ENCODE data around the gene GUCD1.

The GUCD1 gene

DNA sequence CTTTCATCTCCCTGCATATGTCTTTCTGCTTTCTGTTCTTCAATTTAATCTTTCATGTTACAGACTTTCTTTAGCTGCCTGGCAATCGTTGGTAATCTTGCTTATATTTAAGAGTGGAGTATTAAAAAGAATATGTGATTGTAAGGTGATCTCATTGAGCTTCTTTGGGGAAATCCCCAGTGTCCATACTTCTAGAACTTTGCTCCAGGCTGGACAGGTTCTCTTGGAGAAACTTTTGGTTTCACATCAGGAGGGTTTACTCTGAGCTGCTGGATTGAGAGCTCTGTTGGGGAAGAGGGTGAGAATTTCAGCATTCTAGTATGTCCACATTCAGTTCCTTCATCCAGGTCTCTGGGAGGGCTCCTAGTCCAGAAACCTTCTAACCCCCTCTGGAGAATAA, 21.8 kb upstream of the GUCD1 start:
- ChIA-PET POLR2A (no interaction called here), CTCF (interaction anchor here (1.1 kb wide), 1 partner anchor 11 kb away, joined by 3 read pairs; no protein-coding TSS in a partner anchor)
- TF ChIP-seq, protein P1, sequence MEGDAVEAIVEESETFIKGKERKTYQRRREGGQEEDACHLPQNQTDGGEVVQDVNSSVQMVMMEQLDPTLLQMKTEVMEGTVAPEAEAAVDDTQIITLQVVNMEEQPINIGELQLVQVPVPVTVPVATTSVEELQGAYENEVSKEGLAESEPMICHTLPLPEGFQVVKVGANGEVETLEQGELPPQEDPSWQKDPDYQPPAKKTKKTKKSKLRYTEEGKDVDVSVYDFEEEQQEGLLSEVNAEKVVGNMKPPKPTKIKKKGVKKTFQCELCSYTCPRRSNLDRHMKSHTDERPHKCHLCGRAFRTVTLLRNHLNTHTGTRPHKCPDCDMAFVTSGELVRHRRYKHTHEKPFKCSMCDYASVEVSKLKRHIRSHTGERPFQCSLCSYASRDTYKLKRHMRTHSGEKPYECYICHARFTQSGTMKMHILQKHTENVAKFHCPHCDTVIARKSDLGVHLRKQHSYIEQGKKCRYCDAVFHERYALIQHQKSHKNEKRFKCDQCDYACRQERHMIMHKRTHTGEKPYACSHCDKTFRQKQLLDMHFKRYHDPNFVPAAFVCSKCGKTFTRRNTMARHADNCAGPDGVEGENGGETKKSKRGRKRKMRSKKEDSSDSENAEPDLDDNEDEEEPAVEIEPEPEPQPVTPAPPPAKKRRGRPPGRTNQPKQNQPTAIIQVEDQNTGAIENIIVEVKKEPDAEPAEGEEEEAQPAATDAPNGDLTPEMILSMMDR (IDR thresholded peaks at IDR 0.05; ENCODE audit: control extremely low read depth, extremely low read depth, low read depth, missing control alignments): no peak
- no peak for DNase-seq (ENCODE audit: extremely low spot score)

DNA sequence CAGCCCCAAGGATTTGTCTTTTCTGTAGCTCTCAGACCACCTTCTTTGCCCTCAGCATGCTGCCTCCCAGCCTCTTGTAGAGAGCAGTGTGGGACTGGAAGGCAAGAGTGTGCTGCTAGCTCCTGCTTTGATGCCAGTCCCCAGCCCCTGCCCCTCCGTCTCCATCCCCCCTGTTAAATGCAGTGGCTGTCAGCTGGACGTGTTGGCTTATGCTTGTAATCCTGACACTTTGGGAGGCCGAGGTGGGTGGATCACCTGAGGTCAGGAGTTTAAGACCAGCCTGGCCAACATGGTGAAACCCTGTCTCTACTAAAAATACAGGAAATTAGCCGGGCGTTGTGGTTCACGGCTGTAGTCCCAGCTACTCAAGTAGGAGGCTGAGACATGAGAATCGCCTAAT, 16.3 kb upstream of the GUCD1 start:
- ChIA-PET POLR2A (no interaction called here), CTCF (interaction anchor here (1.2 kb wide), 1 partner anchor 11 kb away, joined by 3 read pairs; no protein-coding TSS in a partner anchor)
- TF ChIP-seq, protein P1 (IDR thresholded peaks at IDR 0.05; ENCODE audit: control extremely low read depth, extremely low read depth, low read depth, missing control alignments): no peak
- no peak for DNase-seq (ENCODE audit: extremely low spot score)

DNA sequence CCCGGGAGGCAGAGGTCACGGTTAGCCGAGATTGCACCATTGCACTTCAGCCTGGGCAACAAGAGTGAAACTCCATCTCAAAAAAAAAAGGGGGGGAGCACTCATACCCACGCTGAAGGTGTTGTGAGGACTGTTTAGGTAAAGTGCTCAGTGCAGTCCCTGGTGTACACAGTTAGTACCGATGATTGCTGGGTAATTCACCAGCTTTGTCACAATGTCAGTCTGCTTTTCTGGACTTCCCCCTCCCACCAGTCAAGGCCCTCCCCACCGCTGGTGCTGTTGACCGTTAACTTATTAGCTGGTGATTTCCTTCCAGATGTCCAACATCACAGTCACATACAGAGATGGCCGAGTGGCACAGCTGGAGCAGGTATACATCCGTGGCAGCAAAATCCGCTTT, 12.7 kb upstream of the GUCD1 start:
- CTCF ChIA-PET: interaction anchor here (1.7 kb wide), 1 partner anchor 12 kb away, joined by 4 read pairs; no protein-coding TSS in a partner anchor
- DNase-seq (ENCODE audit: extremely low spot score): peak; percentile 60
- TF ChIP-seq, protein P1 (IDR thresholded peaks at IDR 0.05; ENCODE audit: control extremely low read depth, extremely low read depth, low read depth, missing control alignments): no peak
- POLR2A ChIA-PET: interaction anchor here (1.7 kb wide), 1 partner anchor 10 kb away, joined by 4 read pairs; no protein-coding TSS in a partner anchor

DNA sequence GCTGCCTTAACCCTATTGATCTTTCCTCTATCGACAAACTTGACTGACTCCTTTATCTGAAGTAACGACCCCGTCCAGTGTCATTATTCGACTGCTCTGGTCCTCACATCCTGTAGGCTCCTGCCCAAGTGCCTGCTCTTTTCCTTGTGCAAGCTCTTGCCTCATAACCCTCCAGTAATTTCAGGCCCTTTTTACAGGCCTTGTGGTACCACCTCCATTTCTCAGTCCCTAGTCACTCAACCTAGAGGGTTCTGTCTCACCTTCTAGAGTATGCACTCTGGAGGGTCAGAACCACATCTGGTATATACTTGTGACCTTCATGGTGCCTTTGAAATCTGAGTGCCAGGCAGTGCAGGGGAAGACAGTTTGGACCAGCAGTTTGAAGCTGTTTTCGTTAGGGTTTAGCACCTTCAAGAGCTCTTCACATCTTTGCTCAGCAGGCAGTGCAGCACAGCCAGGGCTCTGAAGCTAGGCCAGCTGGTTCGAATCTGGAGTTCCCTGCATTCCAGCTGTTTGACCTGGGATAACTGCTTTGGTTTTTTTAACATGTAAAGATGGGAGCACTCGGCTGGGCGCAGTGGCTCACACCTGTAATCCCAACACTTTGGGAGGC, 12.1 kb upstream of the GUCD1 start:
- POLR2A ChIA-PET: interaction anchor here (1.7 kb wide), 1 partner anchor 10 kb away, joined by 4 read pairs; no protein-coding TSS in a partner anchor
- CTCF ChIA-PET: interaction anchor here (1.7 kb wide), 1 partner anchor 13 kb away, joined by 4 read pairs; no protein-coding TSS in a partner anchor
- no peak for DNase-seq (ENCODE audit: extremely low spot score)
- TF ChIP-seq, protein P1 (IDR thresholded peaks at IDR 0.05; ENCODE audit: control extremely low read depth, extremely low read depth, low read depth, missing control alignments): no peak

DNA sequence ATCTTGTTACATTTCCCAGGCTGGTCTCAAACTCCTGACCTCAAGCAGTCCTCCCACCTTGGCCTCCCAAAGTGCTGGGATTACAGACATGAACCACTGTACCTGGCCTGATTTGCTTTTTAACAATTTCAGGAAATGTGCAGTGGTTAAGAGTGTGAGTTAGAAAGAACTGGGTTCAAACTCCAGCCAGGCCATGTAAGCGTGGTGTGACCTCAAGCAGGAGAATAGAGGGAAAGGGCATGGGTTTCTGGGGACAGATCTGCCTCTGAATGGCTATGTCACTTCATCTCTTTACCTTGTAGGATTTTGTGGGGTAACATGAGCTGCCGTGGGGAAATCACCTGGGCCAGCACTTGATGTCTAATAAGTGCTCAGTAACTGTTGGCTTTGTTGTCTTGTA, 10.1 kb upstream of the GUCD1 start:
- POLR2A ChIA-PET: no interaction called here
- CTCF ChIA-PET: interaction anchor here (1.1 to 1.5 kb wide), 3 partner anchors 9 to 21 kb away, joined by 3 read pairs; partner anchors contain the start of gene SNRPD3
- TF ChIP-seq, protein P1 (IDR thresholded peaks at IDR 0.05; ENCODE audit: control extremely low read depth, extremely low read depth, low read depth, missing control alignments): no peak
- DNase-seq (ENCODE audit: extremely low spot score): no peak

DNA sequence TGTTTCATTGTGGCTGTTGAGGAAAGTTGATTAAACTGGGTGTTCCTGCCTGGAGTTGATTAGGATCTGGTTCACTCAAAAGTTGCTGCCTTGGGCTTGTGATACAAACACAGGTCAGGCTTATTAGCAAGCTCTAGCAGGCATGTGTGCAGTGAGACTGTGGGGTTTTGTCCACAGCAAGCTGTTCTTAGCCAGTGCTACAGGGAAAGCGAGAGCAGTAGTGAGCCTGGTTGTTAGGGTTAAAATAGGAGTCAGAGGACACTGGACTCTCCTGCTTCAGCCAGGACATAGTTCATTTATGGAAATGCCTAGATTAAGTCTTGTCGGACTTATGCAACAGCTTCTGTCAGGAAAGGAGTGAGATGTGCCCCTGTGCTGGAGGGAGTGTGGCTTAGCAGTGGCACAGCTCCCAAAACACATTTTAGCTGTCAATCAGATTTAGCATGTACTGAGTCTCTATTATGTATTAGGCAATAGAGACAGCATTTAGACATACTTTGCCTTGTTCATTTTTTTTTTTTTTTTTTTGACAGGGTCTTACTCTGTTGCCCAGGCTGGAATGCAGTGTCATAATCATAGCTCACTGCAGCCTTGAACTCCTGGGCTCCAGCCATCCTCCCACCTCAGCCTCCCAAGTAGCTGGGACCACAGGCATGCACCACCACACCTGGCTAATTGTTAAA, 9.6 kb upstream of the GUCD1 start:
- DNase-seq (ENCODE audit: extremely low spot score): no peak
- TF ChIP-seq, protein P1 (IDR thresholded peaks at IDR 0.05; ENCODE audit: control extremely low read depth, extremely low read depth, low read depth, missing control alignments): no peak
- POLR2A ChIA-PET: no interaction called here
- CTCF ChIA-PET: interaction anchor here (1.2 to 1.5 kb wide), 2 partner anchors 12 to 20 kb away, joined by 3 read pairs; no protein-coding TSS in a partner anchor

Measured in GM10248 (cell line).